HG03045 (cell line): ENCODE results near the gene DAPP1.
A peak's percentile ranks its signal among the peaks of the same experiment; 100 is the strongest.
"Not testable (repeated sequence)": the region's sequence is repeated elsewhere in the genome, so short reads cannot be mapped to it uniquely, and the experiment has no call there.

Source experiments
- ATAC-seq: cut with Tn5 transposase; IDR thresholded peaks from one replicate; pipeline ENCODE4 v1.9.1; 2021; ENCODE audit warnings: mild to moderate bottlenecking, moderate library complexity; ENCODE audit not compliant: unreplicated experiment

Gene DAPP1, protein sequence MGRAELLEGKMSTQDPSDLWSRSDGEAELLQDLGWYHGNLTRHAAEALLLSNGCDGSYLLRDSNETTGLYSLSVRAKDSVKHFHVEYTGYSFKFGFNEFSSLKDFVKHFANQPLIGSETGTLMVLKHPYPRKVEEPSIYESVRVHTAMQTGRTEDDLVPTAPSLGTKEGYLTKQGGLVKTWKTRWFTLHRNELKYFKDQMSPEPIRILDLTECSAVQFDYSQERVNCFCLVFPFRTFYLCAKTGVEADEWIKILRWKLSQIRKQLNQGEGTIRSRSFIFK

GRCh38 chr4:99816545-99817308 lies at the start of gene DAPP1:
Gene DAPP1, plus strand, starts transcription at chr4:99816827. Its CDS starts 87 bp downstream, at chr4:99816914.
- ATAC-seq = peak; percentile 98

DNA sequence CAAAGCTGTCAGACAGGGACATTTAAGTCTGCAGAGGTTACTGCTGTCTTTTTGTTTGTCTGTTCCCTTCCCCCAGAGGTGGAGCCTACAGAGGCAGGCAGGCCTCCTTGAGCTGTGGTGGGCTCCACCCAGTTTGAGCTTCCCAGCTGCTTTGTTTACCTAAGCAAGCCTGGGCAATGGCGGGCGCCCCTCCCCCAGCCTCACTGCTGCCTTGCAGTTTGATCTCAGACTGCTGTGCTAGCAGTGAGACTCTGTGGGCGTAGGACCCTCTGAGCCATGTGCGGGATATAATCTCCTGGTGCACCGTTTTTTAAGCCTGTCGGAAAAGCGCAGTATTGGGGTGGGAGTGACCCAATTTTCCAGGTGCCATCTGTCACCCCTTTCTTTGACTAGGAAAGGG lies 45.8 kb upstream of the DAPP1 start:
- not testable (repeated sequence) for ATAC-seq

- ATAC-seq = no peak
These were observed 32.7 kb upstream of the DAPP1 start for GRCh38 chr4:99783940-99784339.

GRCh38 chr4:99784842-99785241 lies 31.8 kb upstream of the DAPP1 start:
- no peak for ATAC-seq

- no peak for ATAC-seq
These were observed 25.6 kb upstream of the DAPP1 start for GRCh38 chr4:99790796-99791617.

GRCh38 chr4:99800332-99801004 lies 16.2 kb upstream of the DAPP1 start:
- no peak for ATAC-seq

GRCh38 chr4:99801005-99801699 lies 15.5 kb upstream of the DAPP1 start:
- ATAC-seq = no peak

GRCh38 chr4:99803566-99804101 lies 13.0 kb upstream of the DAPP1 start:
- no peak for ATAC-seq

- ATAC-seq = no peak
These were observed 10.1 kb upstream of the DAPP1 start for GRCh38 chr4:99806545-99806944.

GRCh38 chr4:99807666-99808065 lies 9.0 kb upstream of the DAPP1 start:
- ATAC-seq = no peak

- ATAC-seq = peak; percentile 88
These were observed 8.3 kb upstream of the DAPP1 start for GRCh38 chr4:99808260-99808857.

- ATAC-seq = no peak
These were observed 7.3 kb upstream of the DAPP1 start for GRCh38 chr4:99809326-99809725.

GRCh38 chr4:99810536-99810935 lies 6.1 kb upstream of the DAPP1 start:
- no peak for ATAC-seq

DNA sequence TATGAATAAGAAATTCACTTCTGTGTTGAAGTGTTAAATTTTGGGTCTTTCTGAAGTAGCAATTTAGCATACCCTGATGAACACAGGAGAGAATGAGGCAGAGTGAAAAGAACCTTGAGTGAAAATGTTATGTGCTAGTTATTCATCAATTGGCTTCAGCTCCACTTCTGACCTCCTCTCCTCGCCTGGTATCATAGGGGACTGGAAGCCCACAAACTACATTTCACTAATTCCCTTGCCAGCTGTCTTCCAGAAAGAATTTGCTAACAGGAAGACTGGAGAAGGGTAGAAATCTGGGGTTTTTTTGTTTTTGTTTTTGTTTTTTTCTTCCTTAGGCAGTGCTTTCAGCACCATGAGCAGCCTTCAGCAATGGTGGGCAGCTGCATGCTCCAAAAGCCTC lies 5.5 kb upstream of the DAPP1 start:
- no peak for ATAC-seq

GRCh38 chr4:99811850-99812249 lies 4.8 kb upstream of the DAPP1 start:
- ATAC-seq = no peak

DNA sequence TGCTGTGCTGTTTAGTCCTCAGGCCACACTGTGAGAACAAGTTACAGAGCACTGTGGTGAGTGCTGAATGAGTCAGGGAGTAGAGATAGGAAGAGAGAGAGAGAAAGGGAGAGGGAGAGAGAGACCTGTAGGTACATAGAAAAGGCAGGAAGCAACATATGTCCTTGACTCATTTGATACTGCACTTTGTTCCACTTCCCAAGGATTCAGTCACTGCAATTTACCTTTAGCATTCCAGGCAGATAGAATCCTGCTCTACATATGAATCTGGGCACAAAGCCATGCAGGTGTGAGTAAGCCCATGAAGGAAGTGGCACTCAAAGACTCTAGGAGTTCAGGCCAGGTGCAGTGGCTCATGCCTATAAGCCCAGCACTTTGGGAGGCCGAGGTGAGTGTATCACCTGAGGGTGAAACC lies 1.0 kb upstream of the DAPP1 start:
- no peak for ATAC-seq

DNA sequence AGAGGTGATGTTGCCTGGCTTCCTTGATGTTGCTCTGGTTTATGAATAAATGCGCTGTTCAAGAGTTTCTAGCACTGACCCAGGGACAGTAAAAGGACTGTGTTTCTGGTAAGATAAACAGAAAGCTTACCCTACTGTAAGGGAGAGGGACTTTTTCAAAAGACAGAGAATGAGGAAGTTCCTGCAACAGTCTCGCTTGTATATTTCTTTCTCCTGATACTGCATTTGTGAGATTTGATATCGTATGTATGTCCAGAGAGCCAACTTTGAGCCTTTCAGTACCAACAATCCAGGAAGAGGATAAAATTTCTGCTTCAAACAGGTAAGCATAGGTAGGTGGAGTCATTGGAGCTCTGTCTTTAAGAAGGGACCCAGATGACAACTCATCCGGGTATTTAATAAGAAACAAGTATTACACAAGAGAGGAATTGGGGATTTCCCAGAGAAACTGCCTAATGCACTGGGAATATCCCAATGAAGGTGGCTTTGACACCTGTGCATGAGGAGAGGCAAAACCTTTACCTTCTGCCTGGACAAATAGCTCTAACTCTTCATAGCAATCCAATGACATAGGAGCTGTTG lies 773 bp downstream of the DAPP1 start:
- ATAC-seq = peak; percentile 14

DNA sequence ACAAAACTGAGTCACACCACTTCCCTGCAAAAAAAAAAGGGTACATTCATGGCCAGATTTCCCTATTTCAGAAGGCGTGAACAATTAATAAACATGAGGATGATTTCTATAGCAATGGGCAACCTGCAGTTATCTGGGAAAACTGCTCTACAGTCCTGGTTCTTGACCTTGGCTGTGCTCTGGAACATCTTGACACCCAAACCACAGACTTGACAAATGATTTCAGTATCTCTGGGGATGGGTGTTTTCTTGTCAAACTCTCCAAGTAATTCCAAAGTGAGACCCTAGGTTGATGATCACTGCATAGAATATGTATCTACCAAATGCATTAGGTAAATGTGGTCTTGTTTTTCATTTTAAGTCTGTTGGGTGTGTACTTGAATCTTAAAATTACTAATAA lies 2.0 kb downstream of the DAPP1 start:
- ATAC-seq = no peak

DNA sequence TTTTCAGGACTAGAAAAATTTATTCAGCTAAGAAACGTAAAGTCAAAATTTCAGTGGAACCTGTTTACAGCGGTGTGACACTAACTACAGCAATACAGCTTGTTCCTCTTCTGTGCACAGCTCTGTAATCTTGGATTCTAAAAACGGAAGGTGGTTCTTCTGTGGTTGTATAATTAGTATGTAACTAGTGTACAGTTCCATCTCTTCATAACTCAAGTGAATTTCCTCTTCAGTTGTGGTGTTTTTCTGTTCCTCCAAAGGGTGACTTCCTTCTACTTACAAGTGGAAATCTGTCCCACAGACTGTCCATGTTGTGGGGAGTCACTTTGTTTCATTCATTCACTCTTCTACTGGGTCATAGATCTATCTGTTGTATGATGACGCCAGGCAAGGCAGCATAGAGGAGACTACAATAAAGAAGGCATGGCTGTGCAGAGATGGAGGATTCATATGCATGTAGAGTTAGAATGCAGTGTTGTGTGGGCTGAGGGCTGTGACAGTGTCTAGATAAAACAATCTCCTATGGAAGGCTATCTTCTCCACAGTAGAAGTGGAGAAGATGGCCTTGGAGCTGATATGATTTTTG lies 5.4 kb downstream of the DAPP1 start:
- peak; percentile 72 for ATAC-seq
